DOHH2 (cell line): ENCODE data around the gene KL.

ENCODE experiments used
- CTCF ChIP-seq: fragments of 200-600 bp; sonication (generic); IDR thresholded peaks from one replicate; pipeline ENCODE4 v1.5.1; 2014; ENCODE audit warnings: antibody characterized with exemption, mild to moderate bottlenecking, low read depth, low read length; ENCODE audit not compliant: poor library complexity, severe bottlenecking
- EZH2phosphoT487 ChIP-seq: fragments of 200-600 bp; sonication (generic); IDR thresholded peaks from 2 replicates; pipeline ENCODE4 v1.6.1; 2017; ENCODE audit warnings: borderline replicate concordance, mild to moderate bottlenecking, antibody characterized with exemption, low read length, moderate library complexity, mixed read lengths

- no peak for TF ChIP-seq CTCF
- TF ChIP-seq EZH2phosphoT487, result no peak
Measured at GRCh38 chr13:33110386-33110712, 94.1 kb downstream of the KL start.
